Coronary artery (tissue), 2 donors: ENCODE measurements around the gene STARD7.

Experiments
- DNase-seq: peaks from one replicate; pipeline ENCODE4 v3.0.0-alpha.2; 2017; ENCODE audit warnings: low spot score
- H3K27ac ChIP-seq, 2 donors: fragments of 200-600 bp; sonication (generic); one replicate each; pipeline ENCODE4 v1.5.1; 2016 to 2019
- H3K4me3 ChIP-seq: fragments of 200-600 bp; sonication (generic); 2 replicates; pipeline ENCODE4 v1.5.1; 2016; ENCODE audit warnings: mild to moderate bottlenecking, moderate library complexity
- CTCF ChIP-seq: fragments of 200-600 bp; sonication (generic); IDR thresholded peaks from one replicate; pipeline ENCODE4 v1.5.1; 2019; ENCODE audit warnings: antibody characterized with exemption

Gene STARD7

GRCh38 chr2:96197546-96198255 is 10.9 kb downstream of the STARD7 start:
- TF ChIP-seq CTCF: no peak

GRCh38 chr2:96195410-96196066 is 13.1 kb downstream of the STARD7 start:
- Histone ChIP-seq H3K4me3 (no peak overlapping the region), H3K27ac (no peak overlapping the region)
- DNase-seq: no peak
- no peak for TF ChIP-seq CTCF

More at GRCh38 chr2:96197546-96198255, 10.9 kb downstream of the STARD7 start:
- no peak for DNase-seq
- Histone ChIP-seq H3K4me3 (no peak overlapping the region), H3K27ac (no peak overlapping the region)

- DNase-seq: no peak
- Histone ChIP-seq H3K27ac (no peak overlapping the region), H3K4me3 (no peak overlapping the region)
- no peak for TF ChIP-seq CTCF
Measured at GRCh38 chr2:96191937-96192670, 16.5 kb downstream of the STARD7 start.

- Histone ChIP-seq H3K27ac (no peak overlapping the region), H3K4me3 (no peak overlapping the region)
- TF ChIP-seq CTCF: no peak
- DNase-seq: no peak
Measured at GRCh38 chr2:96188821-96189526, 19.7 kb downstream of the STARD7 start.

- DNase-seq: no peak
- no peak overlapping the region for H3K4me3 ChIP-seq
- peak overlapping the region; percentile 23 to 54 for H3K27ac ChIP-seq
- no peak for TF ChIP-seq CTCF
Measured at GRCh38 chr2:96186562-96186961, 22.1 kb downstream of the STARD7 start.

GRCh38 chr2:96185516-96185915 is 23.1 kb downstream of the STARD7 start:
- TF ChIP-seq CTCF: no peak
- Histone ChIP-seq H3K4me3 (no peak overlapping the region), H3K27ac (no peak overlapping the region)
- DNase-seq: no peak
